ENCODE data around the gene EPOP. TPM values are rescaled to one million over a fixed set of nuclear protein-coding genes. Genes with fewer than 3 reads are reported as not detected.

The EPOP gene
- total and polyA plus RNA-seq, 2 of the 13 experiments (the other 11 are each of a cell fraction or from before 2014, with no cell fraction given), result 14.7 to 37.8 TPM

- TF ChIP-seq REST (IDR thresholded peaks at IDR 0.05; ENCODE audit: borderline replicate concordance in 1 of 2, low read depth in 1 of 2, low read length in 2 of 2) (no peak), TSC22D2 (CRISPR knock-in tag; IDR thresholded peaks at IDR 0.05; ENCODE audit: borderline replicate concordance) (no peak), NONO (IDR thresholded peaks at IDR 0.05) (no peak), NONO (CRISPR knock-in tag; conservative IDR thresholded peaks at IDR 0.05) (no peak), SP4 (CRISPR knock-in tag; IDR thresholded peaks at IDR 0.05) (no peak), ZGPAT (CRISPR knock-in tag; IDR thresholded peaks at IDR 0.05) (no peak), ZFP82 (CRISPR knock-in tag; IDR thresholded peaks at IDR 0.05; ENCODE audit: borderline replicate concordance) (peak; percentile 10; the same call in 1 of the 2 replicates), CCDC6 (CRISPR knock-in tag; IDR thresholded peaks at IDR 0.05) (0 out of 2 replicates have a peak, but pooled peaks have one; percentile 11), ZNF646 (CRISPR knock-in tag; IDR thresholded peaks at IDR 0.05) (no peak), ZNF263 (CRISPR knock-in tag; IDR thresholded peaks at IDR 0.05) (peak; percentile 70), HINFP (CRISPR knock-in tag; IDR thresholded peaks at IDR 0.05; ENCODE audit: low read depth) (no peak), HMG20A (CRISPR knock-in tag; IDR thresholded peaks at IDR 0.05; ENCODE audit: borderline replicate concordance) (no peak), LCORL (IDR thresholded peaks at IDR 0.05) (no peak), LCORL (CRISPR knock-in tag; IDR thresholded peaks at IDR 0.05) (no peak), RFXAP (CRISPR knock-in tag; IDR thresholded peaks at IDR 0.05; ENCODE audit: borderline replicate concordance) (no peak), TBX2 (CRISPR knock-in tag; IDR thresholded peaks at IDR 0.05; ENCODE audit: borderline replicate concordance) (no peak)
Observed at GRCh38 chr17:38704606-38705522, 30.1 kb upstream of the EPOP start, which contains the start of gene MLLT6 (continued).
